Stimulated activated CD8-positive, alpha-beta memory T cell treated with anti-CD3 and anti-CD28 coated beads, Interleukin-12 subunit alpha, Interleukin-12 subunit beta, amount 100 ng/mL, for 4 hours (primary cell): ENCODE measurements around the gene LRRC8C.
"Not testable (repeated sequence)": the region's sequence is repeated elsewhere in the genome, so short reads cannot be mapped to it uniquely, and the experiment has no call there.

Source experiments
- DNase-seq: peaks from one replicate; pipeline ENCODE4 v3.0.0-alpha.2; 2020; ENCODE audit warnings: low read depth

LRRC8C gene

GRCh38 chr1:89607586-89608318 lies 25.2 kb upstream of the LRRC8C start:
- DNase-seq: no peak

GRCh38 chr1:89608319-89608983 lies 24.5 kb upstream of the LRRC8C start:
- peak; percentile 37 for DNase-seq

GRCh38 chr1:89608984-89609725 lies 23.8 kb upstream of the LRRC8C start:
- DNase-seq: peak; percentile 36

DNA sequence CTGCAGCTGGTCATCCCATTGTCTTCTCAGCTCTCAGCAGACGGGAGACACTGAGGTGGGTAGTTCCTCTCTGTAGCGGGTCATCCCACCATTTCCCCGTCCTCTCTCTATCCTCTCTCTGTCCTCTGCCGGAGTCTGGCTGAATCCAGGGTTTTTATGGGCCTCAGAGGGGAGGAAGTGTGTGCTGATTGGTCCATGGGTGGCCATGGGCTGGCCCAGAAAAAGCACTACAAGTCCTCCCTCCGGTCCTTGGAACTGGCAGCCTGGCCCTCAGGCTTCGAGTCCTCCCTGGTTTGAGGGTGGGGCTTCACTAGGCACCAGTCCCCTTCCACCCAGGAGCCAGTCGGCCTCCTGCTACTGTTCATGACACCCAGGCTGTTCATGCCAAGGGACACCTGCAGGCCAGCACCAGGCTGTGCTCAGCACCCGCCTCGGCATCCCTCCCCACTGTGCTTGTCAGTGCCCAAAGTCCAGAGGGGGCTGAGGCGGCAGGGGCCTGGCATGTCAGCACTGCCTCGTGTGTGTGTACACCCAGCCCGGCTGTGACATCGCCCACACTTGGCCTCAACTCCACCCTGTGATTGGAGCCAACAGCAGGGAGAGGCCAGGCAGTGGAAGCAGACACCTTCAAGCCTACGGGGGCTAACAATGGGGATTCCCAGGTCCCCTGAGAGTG lies 23.0 kb upstream of the LRRC8C start:
- no peak for DNase-seq

DNA sequence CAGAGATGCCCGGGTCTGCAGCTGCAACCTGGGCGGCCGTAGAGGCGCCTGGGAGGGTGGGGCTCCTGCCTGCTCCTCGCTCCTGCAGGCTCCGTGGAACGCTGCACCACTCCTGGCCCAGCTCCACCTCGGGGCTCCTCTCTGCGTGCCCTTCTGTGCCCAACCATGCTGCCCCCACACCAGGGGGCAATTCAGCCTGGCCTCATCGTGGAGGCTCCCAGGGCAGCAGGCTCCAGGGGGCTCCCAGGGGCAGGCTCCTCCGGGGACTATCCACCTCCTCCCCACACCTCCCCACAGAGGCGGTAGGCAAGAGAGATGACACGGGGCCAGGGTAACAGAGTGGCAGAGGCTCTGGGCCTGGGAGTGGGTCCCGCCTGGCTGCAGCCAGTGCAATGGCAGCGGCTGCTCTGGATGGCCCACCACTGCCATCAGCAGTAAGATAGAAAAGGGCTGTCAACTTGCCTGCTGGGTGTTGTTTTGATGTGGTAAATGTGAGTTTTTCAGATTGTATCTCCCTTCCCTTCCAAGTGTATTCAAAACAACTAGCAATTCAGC lies 22.4 kb upstream of the LRRC8C start:
- DNase-seq: no peak

DNA sequence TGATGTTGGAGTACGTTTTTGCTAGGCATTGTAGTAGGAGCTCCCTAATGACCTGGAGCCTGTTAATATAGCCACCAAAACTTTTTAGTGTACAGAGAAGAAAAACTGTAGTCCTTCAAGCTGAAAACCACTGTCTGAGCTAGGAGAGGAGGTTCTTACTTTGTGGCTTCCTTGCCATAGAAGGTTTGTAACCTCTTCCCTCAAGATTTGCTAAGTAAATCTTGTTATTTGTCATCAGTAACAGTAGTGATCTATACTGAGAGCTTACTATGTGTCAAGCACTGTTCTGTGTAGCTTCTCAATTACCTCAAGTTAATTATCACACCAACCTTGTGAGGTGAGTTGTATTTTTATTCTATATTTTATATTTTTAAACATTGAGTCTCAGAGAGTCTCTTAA lies 21.2 kb upstream of the LRRC8C start:
- DNase-seq: no peak

DNA sequence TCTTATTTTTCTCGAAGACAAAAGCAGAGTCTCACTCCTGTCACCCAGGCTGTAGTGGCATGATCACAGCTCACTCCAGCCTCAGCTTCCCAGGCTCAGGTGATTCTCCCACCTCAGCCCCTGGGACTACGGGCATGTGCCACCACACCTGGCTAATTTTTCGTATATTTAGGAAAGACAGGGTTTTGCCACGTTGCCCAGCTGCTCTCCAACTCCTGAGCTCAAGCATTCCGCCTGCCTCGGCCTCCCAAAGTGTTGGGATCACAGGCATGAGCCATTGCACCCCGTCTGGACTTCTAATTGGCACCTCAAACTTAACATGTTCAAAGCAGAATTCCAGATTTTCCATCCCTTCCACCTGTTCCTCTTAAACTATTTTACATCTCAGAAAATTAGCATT lies 19.0 kb upstream of the LRRC8C start:
- no peak for DNase-seq

DNA sequence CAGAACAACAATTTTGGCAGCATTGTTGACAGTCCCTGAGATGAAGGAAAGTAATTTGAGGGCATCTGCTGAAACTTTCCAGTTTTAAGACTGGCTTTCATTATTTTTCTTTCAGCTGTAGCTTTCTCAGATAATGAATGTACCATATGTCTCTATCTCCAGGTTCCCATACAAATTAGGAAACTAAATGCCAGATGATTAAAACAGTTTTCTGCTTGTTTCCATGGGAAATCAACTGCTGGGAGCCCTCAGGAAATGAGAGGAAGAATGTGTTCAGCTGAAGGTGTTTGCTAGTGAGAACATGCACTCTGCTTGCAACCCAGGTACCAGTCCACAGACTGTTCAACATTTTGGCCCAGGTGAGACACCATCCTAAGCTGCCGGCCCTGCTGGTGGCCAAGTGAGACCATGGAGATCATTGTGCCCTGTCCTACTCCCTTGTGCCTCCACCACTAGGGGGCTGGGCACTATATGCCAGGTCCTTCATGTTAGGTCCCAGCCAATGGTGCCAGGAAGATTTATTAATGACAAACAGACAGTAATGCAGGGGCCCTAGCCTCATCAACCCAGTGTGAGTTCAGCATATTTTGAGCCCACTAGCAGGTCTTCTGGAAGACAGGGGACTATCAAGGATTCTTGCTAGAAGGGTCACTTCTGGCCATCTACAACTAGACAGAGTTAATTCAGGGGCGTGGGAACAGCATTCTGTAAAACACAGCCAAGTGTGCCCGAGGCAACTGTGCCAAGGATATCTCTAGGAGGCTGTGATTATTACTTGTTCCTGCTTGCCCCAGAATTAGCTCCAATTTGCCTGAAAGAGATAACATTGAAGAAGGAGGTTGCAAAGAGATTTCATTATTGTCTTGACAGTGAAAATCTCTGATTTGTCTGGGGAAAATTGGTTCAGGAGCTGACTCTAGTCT lies 17.0 kb upstream of the LRRC8C start:
- DNase-seq: no peak

DNA sequence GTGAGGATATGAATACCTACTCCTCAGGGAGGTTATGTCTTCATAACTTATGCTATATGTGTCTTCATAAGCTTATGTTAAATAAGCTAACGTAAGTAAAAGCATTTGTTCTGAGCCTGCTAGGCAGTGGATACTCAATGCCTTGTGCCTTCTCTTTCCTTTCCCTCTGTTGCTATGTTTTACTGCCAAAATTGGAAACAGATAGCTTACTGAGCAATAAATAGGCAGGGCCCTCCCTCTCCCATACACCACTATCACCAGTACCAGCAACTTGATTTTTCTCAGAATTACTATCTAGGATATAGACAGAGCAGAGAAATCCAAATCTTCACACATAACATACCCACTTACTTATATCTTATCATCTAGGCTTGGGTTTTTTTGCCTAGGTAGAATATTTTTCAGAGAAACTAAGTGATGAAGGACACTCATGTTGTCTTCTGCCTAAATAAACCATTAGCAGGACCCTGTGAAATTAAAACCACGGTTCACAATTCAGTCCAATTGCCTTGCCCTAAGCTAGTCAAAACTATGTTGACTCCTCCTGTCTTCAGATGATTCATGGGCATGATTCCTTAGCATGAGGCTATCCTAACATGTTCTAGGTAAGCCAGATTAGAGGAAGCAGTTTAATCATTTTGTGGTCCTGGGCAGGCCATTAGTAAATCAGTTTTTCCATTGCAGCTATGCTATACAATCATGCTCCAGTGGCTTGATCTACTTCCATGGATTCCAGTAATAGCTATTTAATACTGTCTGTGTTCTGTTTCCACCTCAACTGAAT lies 15.9 kb upstream of the LRRC8C start:
- DNase-seq: no peak

DNA sequence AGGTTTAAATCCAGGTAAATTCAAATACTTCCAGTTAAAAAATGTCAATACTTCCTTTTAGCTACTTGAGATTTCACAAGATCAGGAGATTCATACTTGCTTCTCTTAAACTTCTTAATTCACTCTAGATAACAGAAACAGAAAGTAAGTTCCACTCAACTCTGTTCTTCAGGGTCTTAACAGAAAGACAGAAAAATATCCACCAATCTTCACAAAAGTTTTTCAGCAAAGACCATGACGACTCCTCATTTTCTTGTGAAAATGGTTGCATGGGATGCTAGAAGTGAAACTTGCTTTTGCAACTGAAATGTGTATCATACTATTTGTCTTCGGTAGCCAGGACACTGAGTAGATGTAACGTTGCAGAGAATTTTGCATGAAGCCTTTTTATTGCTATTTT lies 12.3 kb upstream of the LRRC8C start:
- no peak for DNase-seq

GRCh38 chr1:89622895-89623294 lies 10.0 kb upstream of the LRRC8C start:
- no peak for DNase-seq

DNA sequence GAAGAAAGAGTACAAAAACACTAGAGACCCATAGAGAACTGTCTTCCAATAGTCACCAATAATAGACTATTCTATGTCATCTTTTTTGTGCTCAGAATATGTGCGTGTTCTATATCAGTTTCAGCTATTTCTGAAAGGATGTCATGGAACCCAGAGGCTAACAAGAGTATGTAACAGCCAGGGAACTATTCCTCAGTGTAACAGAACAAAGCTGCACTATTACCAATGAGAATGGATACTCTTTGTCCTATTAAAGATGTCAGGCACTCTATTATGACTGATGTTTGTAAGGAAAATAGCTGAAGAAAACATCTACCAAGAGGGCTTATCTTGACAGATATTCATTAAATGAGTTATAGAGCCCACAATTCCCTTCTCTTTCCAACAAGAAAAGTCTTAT lies 8.6 kb upstream of the LRRC8C start:
- no peak for DNase-seq

- no peak for DNase-seq
Observed at GRCh38 chr1:89624715-89625323, 8.1 kb upstream of the LRRC8C start.

DNA sequence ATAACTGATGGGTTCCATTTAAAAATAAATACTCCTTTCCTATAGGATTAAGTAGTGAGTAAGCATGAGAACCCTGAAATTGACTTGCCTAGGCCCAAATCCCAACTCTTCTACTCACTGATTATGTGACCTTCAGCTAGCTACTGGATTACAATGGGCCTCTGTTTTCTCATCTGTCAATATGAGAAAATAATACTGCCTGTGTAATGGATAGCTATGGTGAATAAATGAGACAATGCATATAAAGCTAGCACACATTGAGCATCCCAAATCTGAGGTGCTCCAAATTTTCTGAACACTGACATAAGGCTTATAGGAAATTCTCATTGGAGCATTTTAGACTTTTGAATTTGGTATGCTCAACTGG lies 5.3 kb upstream of the LRRC8C start:
- no peak for DNase-seq

DNA sequence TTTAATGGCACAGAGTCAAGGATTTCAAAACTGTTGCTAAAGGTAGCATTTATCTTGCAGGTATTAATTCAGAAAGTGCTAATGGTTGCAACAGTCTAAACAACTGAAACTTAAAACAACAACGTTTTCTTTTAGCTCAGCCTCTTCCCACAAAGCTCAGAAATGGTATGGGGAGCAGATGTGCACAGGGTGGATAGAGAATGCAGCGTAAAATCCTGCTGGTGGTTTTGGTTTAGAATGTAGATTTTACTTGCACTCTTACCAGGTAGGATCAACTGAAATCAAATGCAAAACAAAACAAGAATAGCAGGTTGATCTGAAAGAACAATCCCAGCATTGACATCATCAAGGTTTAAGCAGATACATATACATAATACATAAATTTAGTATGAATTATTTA lies 3.8 kb upstream of the LRRC8C start:
- DNase-seq: no peak

GRCh38 chr1:89629600-89629999 lies 3.3 kb upstream of the LRRC8C start:
- not testable (repeated sequence) for DNase-seq

DNA sequence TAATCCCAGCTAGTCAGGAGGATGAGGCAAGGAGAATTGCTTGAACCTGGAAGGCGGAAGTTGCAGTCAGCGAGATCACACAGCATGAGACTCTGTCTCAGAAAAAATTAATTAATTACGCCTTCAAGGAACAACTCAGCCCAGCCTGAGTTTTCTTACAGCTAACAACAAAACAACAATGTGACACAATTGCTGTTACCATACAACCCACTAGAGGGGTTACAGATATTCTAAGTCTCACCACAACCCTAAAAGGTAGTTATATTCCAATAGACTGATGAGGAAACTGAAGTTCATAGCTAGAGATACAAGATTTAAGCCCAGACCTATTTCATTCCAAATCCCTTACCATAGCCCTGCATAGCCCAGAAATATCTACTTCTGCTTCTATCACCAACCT lies 2.9 kb upstream of the LRRC8C start:
- DNase-seq: no peak

DNA sequence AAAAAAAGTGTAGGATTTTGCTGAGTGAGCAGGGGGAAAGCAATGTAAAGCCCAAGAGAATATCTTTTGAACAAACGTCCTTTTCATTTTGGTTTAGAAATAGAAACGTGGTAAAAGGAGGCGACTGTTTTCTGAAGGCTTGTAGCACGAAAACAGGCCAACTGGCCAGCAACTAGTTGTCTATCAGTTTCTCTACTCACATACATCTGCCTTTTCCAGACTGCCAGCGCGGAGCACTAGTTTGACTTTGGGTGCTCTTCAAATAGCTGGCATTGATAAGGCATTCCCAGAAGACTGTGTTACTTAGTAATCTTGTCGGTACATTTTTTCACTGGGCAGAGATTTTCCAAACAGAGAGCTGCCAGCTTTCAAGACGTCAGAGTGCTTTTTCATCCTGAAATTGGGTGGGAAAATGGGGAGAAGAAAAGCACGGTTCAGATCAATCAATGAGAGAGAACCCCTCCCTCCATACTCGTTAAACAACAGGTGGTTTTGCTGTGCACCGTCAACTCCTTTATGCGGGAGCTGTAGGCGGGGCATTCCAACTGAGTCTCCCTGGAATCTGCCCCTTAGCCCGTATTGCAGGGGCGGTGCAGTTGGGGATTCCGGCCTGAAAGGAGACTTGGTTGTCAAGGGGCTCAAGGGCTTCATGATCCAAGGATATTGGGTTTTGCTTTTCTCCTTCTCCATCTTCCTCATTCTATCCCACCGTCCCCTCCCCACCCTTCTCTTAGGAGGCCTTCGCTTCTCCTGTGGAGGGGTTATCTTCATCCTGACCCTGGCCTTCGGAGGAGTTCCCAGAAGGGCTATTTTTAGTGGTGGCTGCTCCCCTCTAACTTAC lies 884 bp upstream of the LRRC8C start:
- no peak for DNase-seq

DNA sequence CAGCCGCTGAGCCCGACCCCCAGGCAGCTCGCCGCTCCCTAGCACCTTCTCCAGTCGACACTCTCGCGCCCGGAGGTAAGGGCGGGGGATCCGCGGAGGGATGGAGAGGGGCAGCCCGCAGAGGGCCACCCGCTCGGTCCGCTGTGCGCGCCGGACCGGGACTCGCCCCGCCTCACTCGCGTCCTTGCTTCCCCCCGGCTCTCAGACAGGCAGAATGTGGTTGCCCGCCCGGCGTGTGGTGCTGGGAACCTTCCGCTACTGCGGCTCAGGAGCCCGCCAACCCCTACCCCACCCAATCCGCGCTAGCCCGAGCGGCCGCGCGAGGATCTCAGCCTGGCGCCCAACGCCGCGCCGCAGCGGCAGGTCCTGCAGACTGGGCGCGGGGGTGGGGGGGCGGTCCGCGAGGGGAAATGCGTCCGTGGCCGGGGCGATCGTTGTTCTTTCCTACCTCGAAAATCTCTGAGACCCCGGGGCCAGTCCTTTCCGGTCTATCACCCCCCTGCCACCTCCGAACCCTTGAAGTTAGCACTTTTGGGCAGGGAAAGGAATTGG lies 404 bp downstream of the LRRC8C start:
- DNase-seq: peak; percentile 42
